HepG2 (cell line): ENCODE data around the gene PRR29. TPM values are rescaled to one million over a fixed set of nuclear protein-coding genes. Genes with fewer than 3 reads are reported as not detected.

Experiments used
- ATM ChIP-seq: fragments of 450-650 bp; IDR thresholded peaks from 2 replicates; pipeline ENCODE4 v1.7.1; 2017; ENCODE audit warnings: mild to moderate bottlenecking, borderline replicate concordance
- BHLHE40 ChIP-seq: IDR thresholded peaks from 2 replicates; pipeline ENCODE4 v1.6.1; 2011; ENCODE audit warnings: low read length, improper control_type of control experiment
- GFI1 ChIP-seq: sonication (generic); formaldehyde crosslinking; IDR thresholded peaks from 2 replicates; pipeline ENCODE4 v1.5.0; 2020; ENCODE audit warnings: missing genetic modification reagents, mild to moderate bottlenecking, borderline replicate concordance
- MXI1 ChIP-seq: IDR thresholded peaks from 3 replicates; pipeline ENCODE4 v1.6.1; 2012; ENCODE audit warnings: low read depth, low read length, inconsistent platforms, borderline replicate concordance
- RBM22 ChIP-seq: fragments of 200-400 bp; formaldehyde crosslinking; optimal IDR thresholded peaks from 2 replicates; pipeline ENCODE3; 2017; ENCODE audit warnings: mild to moderate bottlenecking, low read length, moderate library complexity
- polyA plus RNA-seq, 8 experiments: library from polyadenylated mRNA; depleted of rRNA in 3 of 8; stranded (reverse) in 7 of 8; unstranded in 1 of 8; fragments of >200 nt; fragmentation: Illumina TruSeq in 4 of 8; extraction: Trizol in 4 of 8; gene quantifications; 2 replicates each; pipeline versions ENCODE4 v1.2.1 to v1.2.3, GENCODE V29; 2011 to 2016; ENCODE audit warnings: low read depth in 4 of 8, missing spikeins in 1 of 8, mixed read lengths in 1 of 8; ENCODE audit not compliant: insufficient read depth in 1 of 8
- total RNA-seq, 5 experiments: library from RNA; depleted of rRNA; stranded (reverse); fragments of >200 nt; fragmentation: Illumina TruSeq; extraction: Trizol; gene quantifications; 2 replicates each; pipeline ENCODE4 v1.2.3, GENCODE V29; 2016; ENCODE audit warnings: low read depth in 1 of 5
- TF ChIP-seq, protein P1 (sequence below): sonication (generic); formaldehyde crosslinking; IDR thresholded peaks from 2 replicates; pipeline ENCODE4 v1.5.0; 2020; ENCODE audit warnings: mild to moderate bottlenecking, missing genetic modification reagents, borderline replicate concordance
- TF ChIP-seq, protein P2 (sequence below): sonication (generic); formaldehyde crosslinking; IDR thresholded peaks from 2 replicates; pipeline ENCODE4 v1.4.0; 2020; ENCODE audit warnings: mild to moderate bottlenecking, missing genetic modification reagents

The PRR29 gene
- total and polyA plus RNA-seq, 2 of the 13 experiments (the other 11 are each of a cell fraction or from before 2014, with no cell fraction given): 0.07 to 0.20 TPM

DNA sequence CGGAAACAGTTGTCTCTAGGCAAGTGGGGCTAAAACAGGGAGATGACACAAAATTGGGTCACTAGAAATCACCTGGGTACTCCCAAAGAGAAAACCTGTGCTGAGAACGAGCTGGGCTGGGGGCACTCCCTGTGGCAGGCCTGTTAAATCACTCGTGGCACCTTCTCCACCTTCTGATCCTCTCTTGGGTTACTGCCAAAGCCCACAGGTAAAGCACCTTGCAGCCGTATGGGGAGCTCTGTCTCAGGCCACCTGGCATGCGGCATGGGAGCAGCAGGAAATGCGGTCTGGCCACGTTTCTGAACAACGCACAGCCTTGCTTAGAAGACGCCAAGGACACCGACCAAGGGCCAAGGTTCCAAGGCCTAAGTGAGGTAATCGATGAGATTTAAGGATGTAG is 43.8 kb downstream of the PRR29 start (continued):
- TF ChIP-seq, protein P1, sequence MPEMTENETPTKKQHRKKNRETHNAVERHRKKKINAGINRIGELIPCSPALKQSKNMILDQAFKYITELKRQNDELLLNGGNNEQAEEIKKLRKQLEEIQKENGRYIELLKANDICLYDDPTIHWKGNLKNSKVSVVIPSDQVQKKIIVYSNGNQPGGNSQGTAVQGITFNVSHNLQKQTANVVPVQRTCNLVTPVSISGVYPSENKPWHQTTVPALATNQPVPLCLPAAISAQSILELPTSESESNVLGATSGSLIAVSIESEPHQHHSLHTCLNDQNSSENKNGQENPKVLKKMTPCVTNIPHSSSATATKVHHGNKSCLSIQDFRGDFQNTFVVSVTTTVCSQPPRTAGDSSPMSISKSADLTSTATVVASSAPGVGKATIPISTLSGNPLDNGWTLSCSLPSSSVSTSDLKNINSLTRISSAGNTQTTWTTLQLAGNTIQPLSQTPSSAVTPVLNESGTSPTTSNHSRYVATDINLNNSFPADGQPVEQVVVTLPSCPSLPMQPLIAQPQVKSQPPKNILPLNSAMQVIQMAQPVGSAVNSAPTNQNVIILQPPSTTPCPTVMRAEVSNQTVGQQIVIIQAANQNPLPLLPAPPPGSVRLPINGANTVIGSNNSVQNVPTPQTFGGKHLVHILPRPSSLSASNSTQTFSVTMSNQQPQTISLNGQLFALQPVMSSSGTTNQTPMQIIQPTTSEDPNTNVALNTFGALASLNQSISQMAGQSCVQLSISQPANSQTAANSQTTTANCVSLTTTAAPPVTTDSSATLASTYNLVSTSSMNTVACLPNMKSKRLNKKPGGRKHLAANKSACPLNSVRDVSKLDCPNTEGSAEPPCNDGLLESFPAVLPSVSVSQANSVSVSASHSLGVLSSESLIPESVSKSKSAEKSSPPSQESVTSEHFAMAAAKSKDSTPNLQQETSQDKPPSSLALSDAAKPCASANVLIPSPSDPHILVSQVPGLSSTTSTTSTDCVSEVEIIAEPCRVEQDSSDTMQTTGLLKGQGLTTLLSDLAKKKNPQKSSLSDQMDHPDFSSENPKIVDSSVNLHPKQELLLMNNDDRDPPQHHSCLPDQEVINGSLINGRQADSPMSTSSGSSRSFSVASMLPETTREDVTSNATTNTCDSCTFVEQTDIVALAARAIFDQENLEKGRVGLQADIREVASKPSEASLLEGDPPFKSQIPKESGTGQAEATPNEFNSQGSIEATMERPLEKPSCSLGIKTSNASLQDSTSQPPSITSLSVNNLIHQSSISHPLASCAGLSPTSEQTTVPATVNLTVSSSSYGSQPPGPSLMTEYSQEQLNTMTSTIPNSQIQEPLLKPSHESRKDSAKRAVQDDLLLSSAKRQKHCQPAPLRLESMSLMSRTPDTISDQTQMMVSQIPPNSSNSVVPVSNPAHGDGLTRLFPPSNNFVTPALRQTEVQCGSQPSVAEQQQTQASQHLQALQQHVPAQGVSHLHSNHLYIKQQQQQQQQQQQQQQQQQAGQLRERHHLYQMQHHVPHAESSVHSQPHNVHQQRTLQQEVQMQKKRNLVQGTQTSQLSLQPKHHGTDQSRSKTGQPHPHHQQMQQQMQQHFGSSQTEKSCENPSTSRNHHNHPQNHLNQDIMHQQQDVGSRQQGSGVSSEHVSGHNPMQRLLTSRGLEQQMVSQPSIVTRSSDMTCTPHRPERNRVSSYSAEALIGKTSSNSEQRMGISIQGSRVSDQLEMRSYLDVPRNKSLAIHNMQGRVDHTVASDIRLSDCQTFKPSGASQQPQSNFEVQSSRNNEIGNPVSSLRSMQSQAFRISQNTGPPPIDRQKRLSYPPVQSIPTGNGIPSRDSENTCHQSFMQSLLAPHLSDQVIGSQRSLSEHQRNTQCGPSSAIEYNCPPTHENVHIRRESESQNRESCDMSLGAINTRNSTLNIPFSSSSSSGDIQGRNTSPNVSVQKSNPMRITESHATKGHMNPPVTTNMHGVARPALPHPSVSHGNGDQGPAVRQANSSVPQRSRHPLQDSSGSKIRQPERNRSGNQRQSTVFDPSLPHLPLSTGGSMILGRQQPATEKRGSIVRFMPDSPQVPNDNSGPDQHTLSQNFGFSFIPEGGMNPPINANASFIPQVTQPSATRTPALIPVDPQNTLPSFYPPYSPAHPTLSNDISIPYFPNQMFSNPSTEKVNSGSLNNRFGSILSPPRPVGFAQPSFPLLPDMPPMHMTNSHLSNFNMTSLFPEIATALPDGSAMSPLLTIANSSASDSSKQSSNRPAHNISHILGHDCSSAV (CRISPR knock-in tag): no peak
- no peak for TF ChIP-seq ATM
- TF ChIP-seq RBM22: no peak
- no peak for TF ChIP-seq MXI1
- no peak for TF ChIP-seq GFI1 (CRISPR knock-in tag)
- TF ChIP-seq, protein P2, sequence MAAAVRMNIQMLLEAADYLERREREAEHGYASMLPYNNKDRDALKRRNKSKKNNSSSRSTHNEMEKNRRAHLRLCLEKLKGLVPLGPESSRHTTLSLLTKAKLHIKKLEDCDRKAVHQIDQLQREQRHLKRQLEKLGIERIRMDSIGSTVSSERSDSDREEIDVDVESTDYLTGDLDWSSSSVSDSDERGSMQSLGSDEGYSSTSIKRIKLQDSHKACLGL: no peak
- TF ChIP-seq BHLHE40: no peak
